Measurements from ENCODE around the gene ALPL.
A peak's percentile ranks its signal among the peaks of the same experiment; 100 is the strongest.
"Not testable (repeated sequence)": the region's sequence is repeated elsewhere in the genome, so short reads cannot be mapped to it uniquely, and the experiment has no call there.

Gene ALPL

DNA sequence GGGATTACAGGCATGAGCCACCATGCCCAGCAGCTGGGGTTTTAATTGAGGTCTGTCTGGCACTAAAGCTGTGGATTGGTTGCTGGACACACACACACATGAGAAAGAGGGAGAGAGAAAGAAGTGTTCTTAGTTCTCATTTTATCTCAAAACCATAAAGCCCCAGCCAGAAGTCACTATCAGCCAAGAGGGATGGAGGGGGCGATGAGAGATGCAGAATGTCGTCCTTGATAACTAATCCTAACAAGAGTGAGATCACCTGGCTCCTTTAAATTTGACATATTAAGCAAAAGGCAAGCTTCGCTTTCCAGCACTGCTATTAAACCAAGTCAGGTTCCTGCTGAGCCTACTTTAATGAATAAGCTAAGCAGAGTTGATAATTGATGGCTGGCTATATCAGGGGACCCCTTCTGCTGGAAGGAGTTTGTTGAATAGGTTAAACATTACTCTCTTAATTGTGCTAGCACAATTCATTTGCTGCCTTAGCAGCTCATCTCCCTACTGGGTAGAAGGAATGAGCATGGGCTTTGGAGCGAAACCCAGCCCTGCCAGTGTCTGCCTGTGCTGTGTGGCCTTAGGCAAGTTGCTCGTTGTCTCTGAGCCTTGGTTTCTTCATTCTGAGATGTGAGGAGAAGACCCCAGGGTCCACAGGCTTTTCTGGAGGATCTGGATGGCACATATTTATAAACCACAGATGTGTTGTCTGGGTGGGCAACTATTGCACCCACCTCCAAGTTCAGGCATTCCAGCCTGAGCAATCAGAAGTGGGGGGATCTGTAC is 50.8 kb downstream of the ALPL start:
- no peak for DNase-seq (ENCODE audit: low read depth in 2 of 2)

DNA sequence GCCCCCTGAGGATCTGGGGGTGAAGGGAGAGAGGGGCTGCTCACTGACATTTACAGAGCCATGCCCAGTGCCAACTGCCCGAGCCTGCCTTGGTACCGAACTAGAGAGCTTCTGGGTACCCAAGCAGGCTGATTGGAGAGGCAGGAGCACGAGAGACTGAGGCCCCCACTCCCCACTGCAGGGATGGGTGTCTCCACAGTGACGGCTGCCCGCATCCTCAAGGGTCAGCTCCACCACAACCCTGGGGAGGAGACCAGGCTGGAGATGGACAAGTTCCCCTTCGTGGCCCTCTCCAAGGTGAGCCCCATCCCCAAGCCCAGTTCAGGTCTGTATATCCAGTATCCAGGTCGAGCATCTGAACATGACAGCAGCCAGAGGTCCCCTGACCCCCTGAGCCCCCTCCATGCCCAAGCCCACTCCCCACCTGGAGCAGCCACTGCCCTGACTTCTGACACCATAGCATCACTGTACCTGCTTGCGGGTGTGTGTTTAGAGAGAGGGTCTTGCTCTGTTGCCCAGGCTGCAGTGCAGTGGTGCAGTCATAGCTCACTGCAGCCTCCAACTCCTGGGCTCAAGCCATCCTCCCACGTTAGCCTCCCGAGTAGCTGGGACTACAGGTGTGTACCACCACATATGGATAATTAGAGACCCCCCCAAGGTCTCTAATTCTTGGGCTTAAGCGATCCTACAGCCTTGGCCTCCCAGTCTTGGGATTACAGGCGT is 51.9 kb downstream of the ALPL start:
- DNase-seq (ENCODE audit: low read depth in 2 of 2) = no peak

DNA sequence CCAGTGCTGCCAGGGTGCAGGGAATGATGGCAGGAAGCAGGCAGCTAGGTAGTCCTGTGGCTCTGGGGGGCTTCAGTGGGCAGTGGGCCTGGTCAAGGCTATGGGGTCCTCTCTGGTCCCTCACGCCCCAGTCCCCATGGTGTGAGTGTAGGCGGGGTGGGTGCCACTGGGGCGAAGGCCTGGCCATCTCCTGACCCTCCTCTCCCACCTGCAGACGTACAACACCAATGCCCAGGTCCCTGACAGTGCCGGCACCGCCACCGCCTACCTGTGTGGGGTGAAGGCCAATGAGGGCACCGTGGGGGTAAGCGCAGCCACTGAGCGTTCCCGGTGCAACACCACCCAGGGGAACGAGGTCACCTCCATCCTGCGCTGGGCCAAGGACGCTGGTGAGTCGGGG is 53.7 kb downstream of the ALPL start:
- DNase-seq (ENCODE audit: low read depth in 2 of 2) = no peak

DNA sequence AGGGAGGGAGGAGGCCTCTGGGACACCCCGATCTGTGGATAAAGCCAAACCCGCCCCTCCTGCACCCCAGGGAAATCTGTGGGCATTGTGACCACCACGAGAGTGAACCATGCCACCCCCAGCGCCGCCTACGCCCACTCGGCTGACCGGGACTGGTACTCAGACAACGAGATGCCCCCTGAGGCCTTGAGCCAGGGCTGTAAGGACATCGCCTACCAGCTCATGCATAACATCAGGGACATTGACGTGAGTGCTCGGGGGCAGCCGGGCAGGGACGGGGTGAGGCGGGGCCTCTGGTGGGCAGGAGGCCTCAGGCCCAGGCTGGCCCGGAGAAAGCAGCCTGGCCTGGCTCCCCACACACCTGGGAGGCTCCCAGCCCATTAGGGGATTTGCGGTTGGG is 54.7 kb downstream of the ALPL start:
- DNase-seq (ENCODE audit: low read depth in 2 of 2) = no peak

DNA sequence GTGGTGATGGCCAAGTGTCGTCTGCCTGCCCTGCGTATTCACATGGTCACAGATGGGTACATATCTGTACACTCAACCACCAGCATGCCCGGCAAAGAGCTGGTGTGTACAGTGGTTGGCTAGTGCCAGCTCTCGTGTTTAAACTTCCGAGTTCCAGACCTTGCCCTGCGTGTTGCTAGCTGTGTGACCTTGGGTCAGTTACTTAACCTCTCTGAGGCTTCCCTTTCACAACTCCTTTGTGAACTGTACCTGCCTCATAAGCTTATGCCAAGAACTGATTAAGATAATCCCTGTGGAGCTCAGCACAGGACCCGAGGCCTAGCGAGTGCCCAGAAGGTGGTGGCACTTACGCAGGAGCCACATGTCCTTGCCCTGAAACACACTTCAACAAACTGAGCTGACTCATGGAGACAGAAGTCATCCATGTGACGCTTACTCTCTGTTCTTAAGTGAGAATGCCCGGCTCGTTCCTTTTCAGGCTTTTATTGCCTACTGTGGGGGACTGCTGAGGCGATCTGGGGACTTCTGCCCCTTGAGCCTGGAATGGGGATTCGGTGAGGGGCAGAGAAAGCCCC is 55.4 kb downstream of the ALPL start:
- no peak for DNase-seq (ENCODE audit: low read depth in 2 of 2)

DNA sequence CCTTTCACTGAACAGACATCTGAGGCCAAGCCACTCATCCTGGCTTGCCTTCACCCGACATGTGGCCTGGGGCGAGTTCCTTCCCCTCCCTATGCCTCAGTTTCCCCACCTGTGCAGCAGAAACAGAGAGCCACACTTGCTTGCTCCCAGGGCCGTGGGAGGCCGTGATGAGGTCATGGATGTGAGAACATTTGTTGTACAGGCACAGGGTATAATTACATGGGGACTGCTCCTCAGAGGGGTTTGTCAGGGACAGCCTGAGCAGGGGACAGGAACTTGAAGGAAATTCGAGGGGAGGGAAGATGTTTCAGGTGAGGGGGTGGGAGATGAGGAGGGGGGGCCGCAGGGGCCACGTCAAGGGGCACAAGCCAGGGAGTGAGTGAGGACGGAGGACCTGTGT is 56.1 kb downstream of the ALPL start:
- no peak for DNase-seq (ENCODE audit: low read depth in 2 of 2)

DNA sequence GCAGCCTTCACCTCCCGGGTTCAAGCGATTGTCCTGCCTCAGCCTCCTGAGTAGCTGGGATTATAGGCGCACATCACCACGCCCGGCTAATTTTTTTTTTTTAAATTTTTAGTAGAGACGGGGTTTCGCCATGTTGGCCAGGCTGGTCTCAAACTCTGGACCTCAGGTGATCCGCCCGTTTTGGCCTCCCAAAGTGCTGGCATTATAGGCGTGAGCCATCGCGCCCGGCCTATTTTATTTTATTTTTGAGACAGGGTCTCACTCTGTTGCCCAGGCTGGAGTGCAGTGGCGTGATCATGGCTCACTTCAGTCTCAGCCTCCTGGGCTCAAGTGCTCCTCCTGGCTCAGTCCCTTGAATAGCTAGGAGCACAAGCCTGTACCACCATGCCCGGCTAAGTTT is 57.1 kb downstream of the ALPL start:
- DNase-seq (ENCODE audit: low read depth in 2 of 2) = not testable (repeated sequence)

DNA sequence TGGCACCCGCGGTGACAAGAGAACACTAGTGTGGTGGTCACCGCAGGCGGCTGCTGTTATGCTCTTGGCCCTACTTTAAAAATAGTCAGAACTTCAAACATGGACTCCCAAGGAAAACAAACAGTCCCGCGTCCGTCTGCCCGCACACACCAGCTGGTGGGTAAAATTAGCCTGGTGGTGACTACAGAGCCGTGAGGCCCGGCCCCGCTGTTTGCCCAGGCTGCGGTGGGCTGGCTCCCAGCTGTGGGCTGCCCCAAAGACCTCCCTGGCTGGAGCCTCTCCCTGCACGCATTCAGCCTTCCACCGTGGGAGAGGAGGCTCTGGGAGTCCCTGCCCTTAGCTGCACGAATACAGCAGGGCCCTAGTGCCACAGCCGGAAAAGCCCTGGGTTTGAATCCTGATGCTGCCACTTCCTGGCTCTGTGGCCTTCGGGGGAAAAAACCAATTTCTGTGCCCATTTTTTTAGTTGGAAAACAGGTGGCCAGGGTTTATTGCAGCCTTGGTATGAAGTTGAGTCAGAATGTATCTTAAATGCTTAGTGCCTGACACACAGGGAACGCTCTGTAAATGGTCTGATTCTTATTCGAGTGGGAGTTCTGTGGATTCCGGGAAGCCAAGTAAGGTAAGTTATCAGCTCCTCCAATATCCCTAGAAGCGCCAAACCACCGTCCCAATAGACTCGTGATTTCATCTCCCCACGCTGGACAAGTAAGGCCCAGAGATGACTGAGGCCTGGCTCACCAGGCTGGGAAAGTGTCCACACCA is 58.2 kb downstream of the ALPL start:
- DNase-seq (ENCODE audit: low read depth in 2 of 2) = peak; percentile 43 to 44

DNA sequence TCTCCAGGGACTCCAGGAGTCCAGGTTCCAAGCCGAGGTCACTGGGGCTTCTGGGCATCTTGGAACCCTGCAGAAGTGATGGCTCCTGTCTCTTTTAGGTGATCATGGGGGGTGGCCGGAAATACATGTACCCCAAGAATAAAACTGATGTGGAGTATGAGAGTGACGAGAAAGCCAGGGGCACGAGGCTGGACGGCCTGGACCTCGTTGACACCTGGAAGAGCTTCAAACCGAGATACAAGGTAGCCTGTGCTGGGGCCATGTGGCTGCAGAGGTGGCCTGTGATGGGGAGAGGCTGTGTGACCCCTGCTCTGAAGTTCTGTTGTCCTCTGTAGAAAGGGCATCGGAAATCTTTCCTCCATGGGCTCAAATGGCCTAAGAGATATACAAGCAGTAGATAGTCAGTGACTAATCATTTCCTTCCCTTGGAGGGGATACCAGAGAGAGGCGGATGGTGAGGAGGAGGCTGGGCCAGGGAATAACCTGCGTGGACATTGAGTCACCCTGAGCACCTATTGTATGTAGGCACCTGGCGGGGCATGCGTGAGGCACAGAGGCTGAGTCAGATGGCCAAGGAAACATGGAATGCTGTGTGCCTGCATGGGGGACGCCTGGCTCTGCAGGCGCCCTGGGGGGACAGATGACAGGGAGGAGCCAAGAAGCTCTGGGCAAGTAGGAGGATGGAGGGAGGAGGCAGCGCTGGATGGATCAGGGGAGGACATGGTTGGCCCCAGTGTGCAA is 59.0 kb downstream of the ALPL start:
- no peak for DNase-seq (ENCODE audit: low read depth in 2 of 2)

DNA sequence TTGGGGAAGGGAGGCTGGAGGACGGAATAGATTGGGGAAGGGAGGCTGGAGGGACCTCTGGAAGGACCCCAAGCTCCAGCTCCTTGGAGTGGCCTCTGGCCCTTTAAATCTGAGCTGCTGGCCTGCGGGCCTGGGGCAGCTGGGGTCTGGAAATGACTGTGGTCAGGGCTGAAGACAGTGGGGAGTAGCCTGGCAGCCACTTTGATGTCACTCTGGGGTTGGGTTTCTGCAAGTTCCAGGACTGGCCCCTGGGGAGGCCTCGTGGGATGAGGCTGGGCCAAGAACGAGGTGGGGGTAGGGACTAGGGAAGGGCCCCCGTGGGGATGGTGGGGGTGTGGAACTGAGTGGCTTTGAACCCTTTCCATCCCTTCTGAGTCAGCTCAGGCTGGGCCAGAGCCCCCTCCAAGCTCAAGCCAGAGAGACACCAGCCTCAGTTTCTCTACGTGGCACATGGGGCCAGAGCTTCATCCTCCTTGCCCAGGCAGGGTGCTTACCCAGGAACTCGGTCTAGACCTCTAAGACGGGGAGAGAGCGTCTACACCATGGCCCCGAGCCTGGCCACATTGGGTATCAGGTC is 59.7 kb downstream of the ALPL start:
- DNase-seq (ENCODE audit: low read depth in 2 of 2) = no peak

DNA sequence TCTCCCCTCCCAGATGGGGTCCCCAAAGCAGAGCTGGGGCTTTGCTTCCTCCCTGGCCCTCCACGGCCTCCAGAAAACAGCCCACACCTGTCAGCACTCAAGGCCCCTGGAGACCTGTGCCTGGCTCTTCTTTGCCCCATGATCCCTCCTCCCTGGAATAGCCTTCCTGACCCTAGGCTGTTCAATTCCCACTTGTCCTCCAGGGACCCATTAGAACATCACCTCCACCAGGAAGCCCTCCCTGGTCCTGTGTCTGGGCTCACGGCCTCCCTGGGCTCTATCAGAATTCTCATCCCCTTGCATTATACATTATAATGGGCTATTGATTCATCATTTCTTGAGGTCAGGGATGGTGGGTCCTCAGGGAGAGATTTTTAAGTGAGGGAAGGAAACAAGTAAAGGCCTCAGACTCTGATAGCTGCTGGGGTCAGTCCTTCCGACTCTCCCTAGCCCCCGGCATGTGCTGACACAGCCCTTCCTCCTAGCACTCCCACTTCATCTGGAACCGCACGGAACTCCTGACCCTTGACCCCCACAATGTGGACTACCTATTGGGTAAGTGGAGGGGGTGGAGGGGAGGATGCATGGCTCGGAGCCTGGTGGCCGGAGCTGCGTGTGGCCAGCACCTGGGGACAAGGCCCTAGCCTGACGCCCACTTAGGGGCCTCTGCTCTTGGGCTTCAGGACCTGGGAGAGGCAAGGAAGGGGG is 60.8 kb downstream of the ALPL start:
- DNase-seq (ENCODE audit: low read depth in 2 of 2) = no peak

DNA sequence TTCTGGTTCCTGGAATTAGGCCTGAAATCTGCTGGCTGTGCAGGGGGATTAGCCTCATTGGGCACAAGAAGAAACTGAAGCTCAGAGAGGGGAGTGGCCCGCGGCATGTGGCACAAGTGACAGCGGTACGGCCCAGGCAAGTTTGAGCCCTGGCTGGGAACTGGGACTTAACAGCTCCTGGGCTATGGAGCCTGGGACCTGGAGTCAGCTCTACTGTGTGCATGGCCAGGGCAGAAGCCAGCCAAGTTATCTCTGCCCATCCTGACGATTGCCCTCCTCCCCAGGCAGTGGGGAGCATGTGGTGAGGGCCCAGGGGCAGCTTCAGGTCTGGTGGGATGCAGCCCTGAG is 61.3 kb downstream of the ALPL start:
- no peak for DNase-seq (ENCODE audit: low read depth in 2 of 2)

DNA sequence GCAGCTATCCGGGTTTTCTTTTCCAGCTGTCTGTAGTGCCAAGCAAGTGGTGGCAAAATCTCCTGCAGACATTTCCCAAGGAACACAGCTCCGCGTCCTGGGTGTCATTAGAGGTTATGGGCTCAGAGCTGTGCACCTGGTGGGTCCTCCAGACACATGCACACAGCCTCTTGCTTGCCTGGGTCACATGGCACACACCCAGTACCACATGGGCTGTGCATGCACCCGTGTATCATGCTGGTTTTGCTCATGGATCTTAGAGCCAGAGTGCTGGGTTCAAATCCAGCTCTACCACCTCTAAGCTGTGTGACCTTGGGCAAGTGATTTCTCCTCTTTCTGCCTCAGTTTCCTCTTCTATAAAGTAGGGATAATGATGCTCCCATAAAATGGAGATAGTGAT is 61.7 kb downstream of the ALPL start:
- no peak for DNase-seq (ENCODE audit: low read depth in 2 of 2)

DNA sequence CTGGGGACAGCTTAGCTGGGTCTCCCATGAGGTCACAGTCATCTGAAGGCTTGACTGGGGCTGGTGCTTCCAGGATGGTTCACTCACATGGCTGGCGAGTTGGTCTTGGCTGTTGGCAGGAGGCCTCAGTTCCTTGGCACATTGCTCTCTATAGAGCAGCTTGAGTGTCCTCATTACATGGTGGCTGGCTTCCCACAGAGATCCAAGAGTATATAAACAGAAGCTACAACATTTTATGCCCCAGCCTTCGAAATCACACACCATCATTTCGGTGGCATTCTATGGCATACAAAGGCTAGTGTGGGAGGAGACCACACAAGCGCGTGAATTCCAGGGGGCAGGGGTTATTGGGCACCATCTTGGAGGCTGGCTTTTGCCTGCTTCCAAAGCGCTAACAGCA is 63.0 kb downstream of the ALPL start:
- no peak for DNase-seq (ENCODE audit: low read depth in 2 of 2)

DNA sequence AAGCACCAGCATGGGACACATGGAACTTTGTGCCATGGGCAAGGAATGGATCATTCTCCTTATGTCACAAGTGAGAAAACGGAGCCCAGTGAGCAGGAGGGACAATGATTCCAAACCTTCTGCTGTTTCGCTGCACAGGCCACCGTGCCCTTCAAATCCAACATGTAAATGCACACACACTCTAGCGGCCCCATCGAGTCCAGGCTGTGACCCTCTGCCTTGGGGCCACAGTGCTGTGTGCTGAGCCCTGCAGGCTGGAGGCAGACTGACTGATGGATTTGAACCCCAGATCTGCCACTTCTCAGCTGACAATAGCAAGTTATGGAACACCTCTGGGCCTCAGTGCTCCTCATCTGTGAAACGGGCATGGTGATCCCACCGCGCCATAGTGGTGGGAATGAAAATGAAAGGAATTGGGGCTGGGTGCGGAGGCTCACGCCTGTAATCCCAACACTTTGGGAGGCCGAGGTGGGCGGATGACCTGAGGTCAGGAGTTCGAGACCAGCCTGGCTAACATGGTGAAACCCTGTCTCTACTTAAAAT is 63.6 kb downstream of the ALPL start:
- no peak for DNase-seq (ENCODE audit: low read depth in 2 of 2)

DNA sequence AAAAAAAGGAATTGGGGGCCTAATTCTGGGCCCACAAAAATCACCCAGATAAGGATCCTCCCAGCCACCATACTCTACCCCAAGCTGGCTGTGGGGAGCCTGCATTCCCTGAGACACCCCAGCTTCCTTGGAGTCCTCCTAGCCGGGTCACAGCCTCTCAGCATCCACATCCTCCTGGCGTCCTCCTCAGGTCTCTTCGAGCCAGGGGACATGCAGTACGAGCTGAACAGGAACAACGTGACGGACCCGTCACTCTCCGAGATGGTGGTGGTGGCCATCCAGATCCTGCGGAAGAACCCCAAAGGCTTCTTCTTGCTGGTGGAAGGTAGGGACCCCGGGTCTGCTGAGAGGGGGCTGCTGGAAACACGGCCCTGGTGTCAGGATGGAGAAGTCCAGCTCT is 64.3 kb downstream of the ALPL start:
- no peak for DNase-seq (ENCODE audit: low read depth in 2 of 2)

DNA sequence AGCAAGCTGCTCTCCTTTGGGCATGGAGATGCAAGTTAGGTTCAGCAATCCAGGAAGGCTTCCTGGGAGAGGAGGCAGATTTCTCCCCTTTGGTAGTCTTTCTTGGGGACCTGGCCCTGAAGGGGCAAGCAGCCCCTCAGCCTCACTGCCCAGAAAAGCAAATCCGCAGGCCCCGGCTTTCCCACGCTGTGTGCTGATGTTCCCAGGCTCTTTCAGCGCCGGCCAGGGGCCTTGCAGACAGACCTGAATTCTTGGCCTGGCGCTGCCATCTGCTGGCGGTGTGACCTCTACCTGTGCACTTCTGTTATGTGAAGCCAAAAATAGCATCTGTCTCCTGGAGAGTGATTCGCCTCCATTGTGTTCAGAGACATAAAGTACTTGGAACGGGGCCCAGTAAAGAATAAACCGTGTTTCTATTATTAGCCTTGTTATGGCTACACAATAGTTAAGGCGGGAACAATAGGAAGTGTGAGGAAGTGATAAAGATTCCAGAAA is 64.8 kb downstream of the ALPL start:
- peak; percentile 53 to 55 for DNase-seq (ENCODE audit: low read depth in 2 of 2)

DNA sequence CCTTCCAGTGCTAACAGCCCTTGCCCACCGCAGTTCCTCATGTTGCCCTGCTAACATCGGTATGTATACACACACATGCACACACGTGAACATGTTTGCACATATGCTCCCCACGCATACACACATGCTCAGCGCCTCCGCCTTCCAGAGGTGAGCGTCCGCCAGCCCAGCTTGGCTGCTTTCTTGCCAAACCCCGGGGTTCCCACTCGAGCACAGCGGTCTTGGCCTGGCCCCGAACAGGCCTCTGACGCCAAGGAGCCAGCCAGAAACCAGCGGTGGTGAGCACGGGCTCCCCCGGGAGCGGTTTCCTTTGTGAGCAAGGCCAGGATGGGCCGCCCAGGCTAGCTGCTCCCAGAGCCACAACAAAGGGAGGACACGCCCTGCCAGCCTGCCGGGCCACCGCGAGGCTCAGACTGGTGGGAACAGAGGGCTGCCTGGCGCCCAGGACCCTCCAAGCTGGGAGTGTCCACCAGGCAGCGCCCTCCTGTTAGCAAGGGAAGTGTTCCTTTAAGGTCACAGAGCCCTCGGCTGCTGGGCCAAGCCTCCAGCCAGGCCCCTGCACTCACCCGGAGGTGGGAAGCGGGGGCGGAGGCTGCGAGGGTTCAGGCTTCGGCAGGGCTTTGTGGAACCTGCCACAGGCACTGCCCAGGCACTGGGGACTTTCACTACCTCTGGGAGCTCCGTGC is 65.4 kb downstream of the ALPL start:
- DNase-seq (ENCODE audit: low read depth in 2 of 2) = no peak

DNA sequence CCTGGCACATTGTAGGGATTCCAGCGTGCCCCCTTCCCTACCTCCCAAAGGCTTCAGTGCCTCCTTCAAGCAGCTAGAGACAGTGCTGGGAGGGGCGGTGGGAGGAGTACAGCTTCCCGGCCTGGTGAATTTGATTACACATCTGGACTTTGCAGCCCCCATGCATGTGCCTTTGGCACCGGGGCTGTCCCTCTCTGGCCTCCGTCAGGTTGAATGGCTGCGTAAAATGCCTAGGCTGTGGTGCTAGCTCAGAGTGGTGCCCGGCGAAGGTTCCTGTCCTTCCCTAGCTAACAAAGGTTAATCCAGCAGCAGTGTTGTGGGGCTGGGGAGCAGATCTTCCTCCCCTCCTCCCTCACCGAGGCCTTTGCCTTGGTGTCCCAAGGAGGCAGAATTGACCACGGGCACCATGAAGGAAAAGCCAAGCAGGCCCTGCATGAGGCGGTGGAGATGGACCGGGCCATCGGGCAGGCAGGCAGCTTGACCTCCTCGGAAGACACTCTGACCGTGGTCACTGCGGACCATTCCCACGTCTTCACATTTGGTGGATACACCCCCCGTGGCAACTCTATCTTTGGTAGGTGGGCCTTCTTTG is 66.2 kb downstream of the ALPL start:
- no peak for DNase-seq (ENCODE audit: low read depth in 2 of 2)

Measured in fibroblast of skin of left quadriceps (primary cell).